HG03108 (cell line): ENCODE measurements around the gene PIP4K2A.
"Not testable (repeated sequence)": the region's sequence is repeated elsewhere in the genome, so short reads cannot be mapped to it uniquely, and the experiment has no call there.

ENCODE experiments used
- ATAC-seq: cut with Tn5 transposase; IDR thresholded peaks from one replicate; pipeline ENCODE4 v1.9.1; 2021; ENCODE audit warnings: moderate library complexity; ENCODE audit not compliant: unreplicated experiment

PIP4K2A gene

GRCh38 chr10:22531008-22531407 lies 183.4 kb downstream of the PIP4K2A start:
- ATAC-seq = no peak

- ATAC-seq = no peak
Measured at GRCh38 chr10:22527520-22527919, 186.9 kb downstream of the PIP4K2A start.

- ATAC-seq = not testable (repeated sequence)
Measured at GRCh38 chr10:22524333-22524732, 190.0 kb downstream of the PIP4K2A start.

- not testable (repeated sequence) for ATAC-seq
Measured at GRCh38 chr10:22520645-22521044, 193.7 kb downstream of the PIP4K2A start.

- ATAC-seq = no peak
Measured at GRCh38 chr10:22518167-22518724, 196.1 kb downstream of the PIP4K2A start.

GRCh38 chr10:22515009-22515408 lies 199.4 kb downstream of the PIP4K2A start:
- ATAC-seq = no peak

GRCh38 chr10:22514414-22514758 lies 200.0 kb downstream of the PIP4K2A start:
- not testable (repeated sequence) for ATAC-seq

- not testable (repeated sequence) for ATAC-seq
Measured at GRCh38 chr10:22513483-22514413, 200.6 kb downstream of the PIP4K2A start.

GRCh38 chr10:22512015-22512414 lies 202.4 kb downstream of the PIP4K2A start:
- ATAC-seq = not testable (repeated sequence)

- not testable (repeated sequence) for ATAC-seq
Measured at GRCh38 chr10:22508214-22508613, 206.2 kb downstream of the PIP4K2A start.

- no peak for ATAC-seq
Measured at GRCh38 chr10:22505911-22506685, 208.3 kb downstream of the PIP4K2A start.

- no peak for ATAC-seq
Measured at GRCh38 chr10:22504766-22505165, 209.6 kb downstream of the PIP4K2A start.

- ATAC-seq = no peak
Measured at GRCh38 chr10:22503315-22504088, 210.9 kb downstream of the PIP4K2A start.

GRCh38 chr10:22501863-22502262 lies 212.5 kb downstream of the PIP4K2A start:
- ATAC-seq = no peak

- ATAC-seq = no peak
Measured at GRCh38 chr10:22501413-22501812, 213.0 kb downstream of the PIP4K2A start.

GRCh38 chr10:22500656-22501340 lies 213.6 kb downstream of the PIP4K2A start:
- no peak for ATAC-seq

GRCh38 chr10:22499973-22500372 lies 214.4 kb downstream of the PIP4K2A start:
- ATAC-seq = not testable (repeated sequence)

GRCh38 chr10:22495396-22495795 lies 219.0 kb downstream of the PIP4K2A start:
- no peak for ATAC-seq

GRCh38 chr10:22494007-22494406 lies 220.4 kb downstream of the PIP4K2A start:
- ATAC-seq = no peak

GRCh38 chr10:22491931-22492615 lies 222.3 kb downstream of the PIP4K2A start:
- no peak for ATAC-seq
